HepG2 (cell line): ENCODE measurements around the gene NRG2. TPM values are rescaled to one million over a fixed set of nuclear protein-coding genes. Genes with fewer than 3 reads are reported as not detected.

Experiments used
- ATAC-seq: fragments of 200-7000 bp; cut with Tn5 transposase; 3 replicates; pipeline ENCODE4 v1.9.1; 2020; ENCODE audit warnings: mild to moderate bottlenecking, moderate library complexity
- BruUV-seq: library from RNA; stranded (reverse); fragments of 400-500 nt; replicated peaks from 2 replicates; lab custom pipeline; 2021; lab: Mats Ljungman, UMichigan
- CTCF ChIA-PET: fragments of 300-600 bp; formaldehyde crosslinking; extraction: SDS; loops from one replicate; lab custom pipeline; 2021; ENCODE audit warnings: low total read pairs, inconsistent platforms, low intra/inter-chr PET ratio; lab: Yijun Ruan, JAX
- POLR2A ChIA-PET: fragments of 350-600 bp; sonication (Branson Sonifier 250); formaldehyde crosslinking; loops from one replicate; lab custom pipeline; 2020; ENCODE audit warnings: antibody characterized with exemption, inconsistent platforms; lab: Yijun Ruan, JAX
- DNase-seq: peaks from one replicate; pipeline ENCODE4 v3.0.0-alpha.2; 2015; ENCODE audit warnings: low spot score
- FAIRE-seq: peaks from 3 replicates; lab custom pipeline; 2011; peaks lifted over from hg19 to GRCh38; lab: Jason Lieb, UNC
- H2AFZ ChIP-seq: one replicate; pipeline ENCODE4 v1.6.1; 2011; ENCODE audit warnings: low read length, inconsistent platforms
- H3K27ac ChIP-seq: fragments of 300-600 bp; 3 replicates; pipeline ENCODE4 v1.8.0; 2011; ENCODE audit warnings: mixed run types, mild to moderate bottlenecking, mixed read lengths, low read length, inconsistent platforms; ENCODE audit not compliant: insufficient read depth; ENCODE audit errors: extremely low read length
- H3K27me3 ChIP-seq, 2 experiments: fragments of 200-600 bp in 1 of 2; 2 replicates in 1 of 2; 3 replicates in 1 of 2; pipeline versions ENCODE4 v1.6.0 to v1.8.0; 2011; ENCODE audit warnings: low read length in 2 of 2, mild to moderate bottlenecking in 2 of 2, moderate library complexity in 2 of 2, inconsistent platforms in 1 of 2; ENCODE audit not compliant: insufficient read depth in 2 of 2, control insufficient read depth in 1 of 2
- H3K36me3 ChIP-seq, 2 experiments: fragments of 200-600 bp in 1 of 2; replicated peaks in 1 of 2; 2 replicates in 1 of 2; 3 replicates in 1 of 2; pipeline versions ENCODE4 v1.5.1 to v1.8.0; 2011; ENCODE audit warnings: low read length in 2 of 2, inconsistent platforms in 1 of 2; ENCODE audit not compliant: insufficient read depth in 2 of 2, control insufficient read depth in 1 of 2
- H3K4me1 ChIP-seq: 2 replicates; pipeline ENCODE4 v1.5.1; 2012; ENCODE audit warnings: low read length, inconsistent platforms; ENCODE audit not compliant: insufficient read depth
- H3K4me2 ChIP-seq: 2 replicates; pipeline ENCODE4 v1.6.0; 2011; ENCODE audit warnings: low read depth, low read length, inconsistent platforms
- H3K4me3 ChIP-seq, 3 experiments: fragments of 200-600 bp in 1 of 3; sonication (generic), shearing (Covaris generic) in 1 of 3; replicated peaks in 1 of 3; 2 replicates each; pipeline ENCODE4 v1.5.1; 2011 to 2016; ENCODE audit warnings: low read length in 3 of 3, inconsistent platforms in 2 of 3, low read depth in 2 of 3, mild to moderate bottlenecking in 2 of 3, control low read depth in 1 of 3, mixed read lengths in 1 of 3; ENCODE audit not compliant: insufficient read depth in 1 of 3
- H3K79me2 ChIP-seq: one replicate; pipeline ENCODE4 v1.6.1; 2011; ENCODE audit warnings: low read length, inconsistent platforms; ENCODE audit not compliant: insufficient read depth
- H3K9ac ChIP-seq: 2 replicates; pipeline ENCODE4 v1.6.0; 2011; ENCODE audit warnings: mild to moderate bottlenecking, low read depth, low read length, inconsistent platforms; ENCODE audit not compliant: insufficient read depth
- H3K9me3 ChIP-seq: 2 replicates; pipeline ENCODE4 v1.5.1; 2012; ENCODE audit warnings: mild to moderate bottlenecking, low read length
- H4K20me1 ChIP-seq: 2 replicates; pipeline ENCODE4 v1.6.0; 2011; ENCODE audit warnings: inconsistent platforms, mild to moderate bottlenecking, low read length, moderate library complexity; ENCODE audit not compliant: insufficient read depth
- EP300 ChIP-seq, 3 experiments: sonication (generic) in 1 of 3; formaldehyde crosslinking in 1 of 3; IDR thresholded peaks; 2 replicates each; pipeline versions ENCODE4 v1.5.1 to v1.6.1; 2011 to 2020; ENCODE audit warnings: low read depth in 2 of 3, low read length in 2 of 3, borderline replicate concordance in 1 of 3, improper control_type of control experiment in 1 of 3, mild to moderate bottlenecking in 1 of 3, missing genetic modification reagents in 1 of 3, moderate library complexity in 1 of 3
- FLYWCH1 ChIP-seq: sonication (generic); formaldehyde crosslinking; IDR thresholded peaks from 2 replicates; pipeline ENCODE4 v1.8.1; 2023; ENCODE audit warnings: mild to moderate bottlenecking, missing genetic modification reagents
- HNF4G ChIP-seq, 2 experiments: sonication (generic) in 1 of 2; formaldehyde crosslinking in 1 of 2; IDR thresholded peaks; 2 replicates each; pipeline versions ENCODE4 v1.4.0 to v1.6.1; 2011 to 2020; ENCODE audit warnings: borderline replicate concordance in 2 of 2, low read depth in 2 of 2, mild to moderate bottlenecking in 2 of 2, low read length in 1 of 2, missing genetic modification reagents in 1 of 2, moderate library complexity in 1 of 2
- MAFF ChIP-seq: IDR thresholded peaks from 2 replicates; pipeline ENCODE4 v1.6.1; 2011; ENCODE audit warnings: low read depth, low read length, improper control_type of control experiment
- MAFK ChIP-seq, 2 experiments: IDR thresholded peaks in 1 of 2; conservative IDR thresholded peaks in 1 of 2; 2 replicates each; pipeline ENCODE4 v1.6.1; 2011; ENCODE audit warnings: improper control_type of control experiment in 2 of 2, low read length in 2 of 2
- NFKBIZ ChIP-seq: IDR thresholded peaks from 2 replicates; pipeline ENCODE4 v1.6.1; 2018; ENCODE audit warnings: missing genetic modification reagents, missing compliant biosample characterization
- NR2F2 ChIP-seq: IDR thresholded peaks from 2 replicates; pipeline ENCODE4 v1.6.1; 2012; ENCODE audit warnings: low read depth, inconsistent platforms, borderline replicate concordance
- SALL2 ChIP-seq: sonication (generic); formaldehyde crosslinking; IDR thresholded peaks from 2 replicates; pipeline ENCODE4 v1.8.1; 2023; ENCODE audit warnings: mild to moderate bottlenecking, missing genetic modification reagents, inconsistent platforms
- SIN3A ChIP-seq: IDR thresholded peaks from 2 replicates; pipeline ENCODE4 v1.6.1; 2011; ENCODE audit warnings: low read depth, mild to moderate bottlenecking, control low read depth, low read length, borderline replicate concordance
- U2AF1 ChIP-seq: fragments of 200-400 bp; formaldehyde crosslinking; optimal IDR thresholded peaks from 2 replicates; pipeline ENCODE3; 2017; ENCODE audit warnings: mild to moderate bottlenecking, low read depth, low read length
- ZFP36L2 ChIP-seq: sonication (generic); formaldehyde crosslinking; IDR thresholded peaks from 2 replicates; pipeline ENCODE4 v1.4.0; 2020; ENCODE audit warnings: missing genetic modification reagents
- ZFP82 ChIP-seq: sonication (generic); formaldehyde crosslinking; IDR thresholded peaks from 2 replicates; pipeline ENCODE4 v1.5.1; 2020; ENCODE audit warnings: mild to moderate bottlenecking, missing genetic modification reagents, borderline replicate concordance
- ZNF180 ChIP-seq: sonication (generic); formaldehyde crosslinking; IDR thresholded peaks from 2 replicates; pipeline ENCODE4 v1.4.0; 2020; ENCODE audit warnings: low read depth, missing genetic modification reagents, borderline replicate concordance
- ZNF205 ChIP-seq: IDR thresholded peaks from 2 replicates; pipeline ENCODE4 v1.6.1; 2018; ENCODE audit warnings: missing biosample characterization, missing genetic modification reagents
- ZNF552 ChIP-seq: sonication (generic); formaldehyde crosslinking; IDR thresholded peaks from 2 replicates; pipeline ENCODE4 v1.9.0; 2022; ENCODE audit warnings: missing genetic modification reagents, mild to moderate bottlenecking, borderline replicate concordance
- ZNF607 ChIP-seq: sonication (generic); formaldehyde crosslinking; IDR thresholded peaks from 2 replicates; pipeline ENCODE4 v1.5.1; 2020; ENCODE audit warnings: missing genetic modification reagents, mild to moderate bottlenecking, borderline replicate concordance
- WGBS: methylation state at CpG from one replicate; pipeline ENCODE4 v1.1.6; 2017; ENCODE audit warnings: low lambda C conversion rate; 5-methylcytosine and 5-hydroxymethylcytosine counted together
- in situ Hi-C: cut with HindIII; loops from 2 replicates; pipeline ENCODE4 v1.10.0; 2017; ENCODE audit warnings: low pct_unique_long_range_greater_than_20kb; ENCODE audit not compliant: extremely low pct_ligation_motif_present
- intact Hi-C: fragments of 100-400 bp; cut with micrococcal nuclease; formaldehyde crosslinking; loops from one replicate; pipeline ENCODE4 v1.10.0; 2022; ENCODE audit not compliant: unreplicated experiment
- polyA plus RNA-seq, 8 experiments: library from polyadenylated mRNA; depleted of rRNA in 3 of 8; stranded (reverse) in 7 of 8; unstranded in 1 of 8; fragments of >200 nt; fragmentation: Illumina TruSeq in 4 of 8; extraction: Trizol in 4 of 8; gene quantifications; 2 replicates each; pipeline versions ENCODE4 v1.2.1 to v1.2.3, GENCODE V29; 2011 to 2016; ENCODE audit warnings: low read depth in 4 of 8, missing spikeins in 1 of 8, mixed read lengths in 1 of 8; ENCODE audit not compliant: insufficient read depth in 1 of 8
- total RNA-seq, 5 experiments: library from RNA; depleted of rRNA; stranded (reverse); fragments of >200 nt; fragmentation: Illumina TruSeq; extraction: Trizol; gene quantifications; 2 replicates each; pipeline ENCODE4 v1.2.3, GENCODE V29; 2016; ENCODE audit warnings: low read depth in 1 of 5
- TF ChIP-seq, protein P1 (sequence below): sonication (generic); formaldehyde crosslinking; IDR thresholded peaks from 2 replicates; pipeline ENCODE4 v1.9.0; 2021; ENCODE audit warnings: missing genetic modification reagents, borderline replicate concordance
- TF ChIP-seq, protein P2 (sequence below): sonication (generic); formaldehyde crosslinking; IDR thresholded peaks from 2 replicates; pipeline ENCODE4 v1.8.0; 2022; ENCODE audit warnings: mild to moderate bottlenecking, missing genetic modification reagents; ENCODE audit not compliant: insufficient replicate concordance

The NRG2 gene
- total and polyA plus RNA-seq, 2 of the 13 experiments (the other 11 are each of a cell fraction or from before 2014, with no cell fraction given), result not detected

DNA sequence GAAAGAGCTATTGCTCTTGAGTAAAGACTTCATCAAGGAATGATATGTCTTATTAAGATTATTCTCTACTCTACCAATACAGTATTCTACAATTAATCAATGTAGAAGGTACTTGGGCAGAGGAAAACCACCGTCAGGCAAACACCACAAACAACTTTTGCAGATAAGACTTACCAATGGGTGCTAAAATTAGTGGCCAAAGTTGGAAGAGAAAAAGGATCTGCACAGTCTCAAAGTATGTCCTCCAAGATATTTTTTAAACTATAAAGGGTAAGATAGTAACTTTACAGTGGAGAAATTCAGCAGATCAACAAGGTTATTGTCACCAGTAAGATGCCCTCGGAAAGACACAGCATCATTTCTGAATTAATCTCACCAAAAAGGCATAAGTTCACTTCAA lies 38.9 kb downstream of the NRG2 start:
- H3K9ac ChIP-seq, result no peak overlapping the region
- 3% methylated on average over 2 of the region's 2 CpGs for WGBS
- no peak overlapping the region for H3K4me2 ChIP-seq
- ATAC-seq, result no peak
- no TSS peak for BruUV-seq
- H3K4me3 ChIP-seq, result no peak overlapping the region
- in situ Hi-C loops, result no loop called here
- no peak overlapping the region for H3K27ac ChIP-seq
- no peak for TF ChIP-seq NFKBIZ (CRISPR knock-in tag)
- TF ChIP-seq ZFP36L2 (CRISPR knock-in tag), result no peak
- no peak for TF ChIP-seq SIN3A
- TF ChIP-seq, protein P1, sequence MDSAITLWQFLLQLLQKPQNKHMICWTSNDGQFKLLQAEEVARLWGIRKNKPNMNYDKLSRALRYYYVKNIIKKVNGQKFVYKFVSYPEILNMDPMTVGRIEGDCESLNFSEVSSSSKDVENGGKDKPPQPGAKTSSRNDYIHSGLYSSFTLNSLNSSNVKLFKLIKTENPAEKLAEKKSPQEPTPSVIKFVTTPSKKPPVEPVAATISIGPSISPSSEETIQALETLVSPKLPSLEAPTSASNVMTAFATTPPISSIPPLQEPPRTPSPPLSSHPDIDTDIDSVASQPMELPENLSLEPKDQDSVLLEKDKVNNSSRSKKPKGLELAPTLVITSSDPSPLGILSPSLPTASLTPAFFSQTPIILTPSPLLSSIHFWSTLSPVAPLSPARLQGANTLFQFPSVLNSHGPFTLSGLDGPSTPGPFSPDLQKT (CRISPR knock-in tag), result no peak
- no peak for TF ChIP-seq ZFP82 (CRISPR knock-in tag)
- no peak for TF ChIP-seq ZNF607 (CRISPR knock-in tag)
- no peak for TF ChIP-seq HNF4G (IDR thresholded peaks at IDR 0.05; ENCODE audit: borderline replicate concordance, low read depth, low read length)
- no peak for TF ChIP-seq HNF4G (CRISPR knock-in tag; IDR thresholded peaks at IDR 0.05; ENCODE audit: borderline replicate concordance, low read depth)
- no peak for TF ChIP-seq ZNF205 (CRISPR knock-in tag)
- TF ChIP-seq, protein P2, sequence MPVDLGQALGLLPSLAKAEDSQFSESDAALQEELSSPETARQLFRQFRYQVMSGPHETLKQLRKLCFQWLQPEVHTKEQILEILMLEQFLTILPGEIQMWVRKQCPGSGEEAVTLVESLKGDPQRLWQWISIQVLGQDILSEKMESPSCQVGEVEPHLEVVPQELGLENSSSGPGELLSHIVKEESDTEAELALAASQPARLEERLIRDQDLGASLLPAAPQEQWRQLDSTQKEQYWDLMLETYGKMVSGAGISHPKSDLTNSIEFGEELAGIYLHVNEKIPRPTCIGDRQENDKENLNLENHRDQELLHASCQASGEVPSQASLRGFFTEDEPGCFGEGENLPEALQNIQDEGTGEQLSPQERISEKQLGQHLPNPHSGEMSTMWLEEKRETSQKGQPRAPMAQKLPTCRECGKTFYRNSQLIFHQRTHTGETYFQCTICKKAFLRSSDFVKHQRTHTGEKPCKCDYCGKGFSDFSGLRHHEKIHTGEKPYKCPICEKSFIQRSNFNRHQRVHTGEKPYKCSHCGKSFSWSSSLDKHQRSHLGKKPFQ (CRISPR knock-in tag), result no peak
- no peak for TF ChIP-seq MAFF
- TF ChIP-seq MAFK (conservative IDR thresholded peaks at IDR 0.05 in 1 of 2, IDR thresholded peaks at IDR 0.05 in 1 of 2; ENCODE audit: low read length in 2 of 2), result no peak
- no peak for TF ChIP-seq ZNF552
- no peak for TF ChIP-seq EP300 (IDR thresholded peaks at IDR 0.05; ENCODE audit: low read depth in 2 of 2, low read length in 2 of 2)
- no peak for TF ChIP-seq EP300 (CRISPR knock-in tag; IDR thresholded peaks at IDR 0.05; ENCODE audit: borderline replicate concordance)
- no peak for TF ChIP-seq U2AF1
- TF ChIP-seq NR2F2, result no peak
- no peak for TF ChIP-seq SALL2 (CRISPR knock-in tag)
- no peak for TF ChIP-seq FLYWCH1
- no peak for TF ChIP-seq ZNF180 (CRISPR knock-in tag)
- TF ChIP-seq, all 625 proteins: peak for 0
- Histone ChIP-seq H3K79me2 (no peaks in the 10 kb centered on the region), H3K27me3 (peaks cover 3 to 9% of the 10 kb centered on the region in 2 experiments), H2AFZ (no peak overlapping the region), H3K36me3 (no peaks in the 10 kb centered on the region), H3K4me1 (no peaks in the 10 kb centered on the region), H3K9me3 (no peaks in the 10 kb centered on the region), H4K20me1 (no peaks in the 10 kb centered on the region)
- ChIA-PET CTCF (no interaction called here), POLR2A (no interaction called here)
- intact Hi-C loops, result no loop called here
- FAIRE-seq, result no peak
- DNase-seq, result no peak
